Tibial artery (tissue), 4 donors: ENCODE measurements around the gene ANKZF1.
"Not testable (repeated sequence)": the region's sequence is repeated elsewhere in the genome, so short reads cannot be mapped to it uniquely, and the experiment has no call there.

Experiments
- DNase-seq, 2 donors: peaks; one replicate each; pipeline ENCODE4 v3.0.0-alpha.2; 2019
- H3K27ac ChIP-seq, 2 donors: fragments of 200-600 bp; sonication (generic) in 1 of 2; 1 replicate in 1 of 2; 2 replicates in 1 of 2; pipeline ENCODE4 v1.5.1; 2018 to 2019; ENCODE audit warnings: mild to moderate bottlenecking in 1 of 2
- H3K27me3 ChIP-seq, 2 donors: fragments of 200-600 bp; sonication (generic) in 1 of 2; one replicate each; pipeline versions ENCODE4 v1.5.1 to v1.6.0; 2016 to 2019
- H3K36me3 ChIP-seq, 3 donors: fragments of 200-600 bp; sonication (generic) in 2 of 3; one replicate each; pipeline ENCODE4 v1.5.1; 2016 to 2019; ENCODE audit warnings: mild to moderate bottlenecking in 2 of 3
- H3K4me1 ChIP-seq, 4 donors: fragments of 200-600 bp; sonication (generic) in 2 of 4; 1 replicate in 3 of 4; 2 replicates in 1 of 4; pipeline ENCODE4 v1.5.1; 2016 to 2019
- H3K4me3 ChIP-seq, 2 donors: fragments of 200-600 bp; sonication (generic) in 1 of 2; 1 replicate in 1 of 2; 2 replicates in 1 of 2; pipeline ENCODE4 v1.5.1; 2018 to 2019; ENCODE audit warnings: mild to moderate bottlenecking in 2 of 2
- H3K9me3 ChIP-seq, 3 donors: fragments of 200-600 bp; sonication (generic) in 1 of 3; one replicate each; pipeline ENCODE4 v1.5.1; 2016 to 2019
- CTCF ChIP-seq, 2 experiments: fragments of 200-600 bp in 1 of 2; fragments of 450-650 bp in 1 of 2; IDR thresholded peaks; one replicate each; pipeline ENCODE4 v1.5.1; 2017 to 2019; ENCODE audit warnings: antibody characterized with exemption in 2 of 2, mild to moderate bottlenecking in 1 of 2, moderate library complexity in 1 of 2
- intact Hi-C: fragments of 100-400 bp; cut with DNase I; formaldehyde crosslinking; loops from one replicate; pipeline ENCODE4 v1.15.0; 2023; ENCODE audit warnings: low total_unique reads

ANKZF1 gene

GRCh38 chr2:219199470-219200211 is 30.0 kb upstream of the ANKZF1 start:
- no peak for TF ChIP-seq CTCF (IDR thresholded peaks at IDR 0.05)
- intact Hi-C loops, result loop anchor here (10.0 kb wide), 1 partner anchor 505 kb away; no protein-coding TSS in a partner anchor
- Histone ChIP-seq H3K9me3 (no peaks in the 10 kb centered on the region), H3K36me3 (no peaks in the 10 kb centered on the region), H3K27me3 (peaks cover 0 to 33% of the 10 kb centered on the region in 2 donors), H3K27ac (no peak overlapping the region), H3K4me1 (no peaks in the 10 kb centered on the region), H3K4me3 (no peak overlapping the region)
- DNase-seq, result no peak

- DNase-seq, H3K27ac ChIP-seq, H3K36me3 ChIP-seq, H3K9me3 ChIP-seq, intact Hi-C loops, H3K4me3 ChIP-seq, H3K4me1 ChIP-seq: not testable (repeated sequence)
- H3K27me3 ChIP-seq, result peaks cover 0 to 28% of the 10 kb centered on the region in 2 donors
These were observed 28.9 kb upstream of the ANKZF1 start for GRCh38 chr2:219200502-219201326.

GRCh38 chr2:219201331-219201730 is 28.3 kb upstream of the ANKZF1 start:
- H3K27me3 ChIP-seq, result peaks cover 0 to 28% of the 10 kb centered on the region in 2 donors
- H3K4me3 ChIP-seq, DNase-seq, H3K27ac ChIP-seq, H3K36me3 ChIP-seq, intact Hi-C loops, H3K4me1 ChIP-seq, H3K9me3 ChIP-seq: not testable (repeated sequence)

GRCh38 chr2:219204425-219205164 is 25.0 kb upstream of the ANKZF1 start:
- no peak for TF ChIP-seq CTCF (IDR thresholded peaks at IDR 0.05)
- Histone ChIP-seq H3K27me3 (peaks cover 0 to 7% of the 10 kb centered on the region in 2 donors), H3K4me3 (no peak overlapping the region), H3K36me3 (peaks cover 2 to 19% (median 18%) of the 10 kb centered on the region in 3 donors), H3K27ac (no peak overlapping the region), H3K4me1 (peaks cover 0 to 20% (median 15%) of the 10 kb centered on the region in 4 donors), H3K9me3 (no peaks in the 10 kb centered on the region)
- intact Hi-C loops, result no loop called here
- no peak for DNase-seq

GRCh38 chr2:219205165-219205538 is 24.5 kb upstream of the ANKZF1 start:
- Histone ChIP-seq H3K27ac (no peak overlapping the region), H3K4me1 (peaks cover 0 to 20% (median 15%) of the 10 kb centered on the region in 4 donors), H3K4me3 (no peak overlapping the region), H3K36me3 (peaks cover 7 to 24% (median 24%) of the 10 kb centered on the region in 3 donors), H3K27me3 (peaks cover 0 to 4% of the 10 kb centered on the region in 2 donors), H3K9me3 (no peaks in the 10 kb centered on the region)
- DNase-seq, result no peak
- TF ChIP-seq CTCF (IDR thresholded peaks at IDR 0.05), result no peak
- intact Hi-C loops, result no loop called here

- intact Hi-C loops, result loop anchor here (1.0 kb wide), 1 partner anchor 12 kb away; the partner anchor contains the start of gene ABCB6
- Histone ChIP-seq H3K27me3 (no peaks in the 10 kb centered on the region), H3K9me3 (no peaks in the 10 kb centered on the region), H3K4me1 (peaks cover 0 to 20% (median 15%) of the 10 kb centered on the region in 4 donors), H3K36me3 (peaks cover 15 to 32% (median 28%) of the 10 kb centered on the region in 3 donors), H3K27ac (peak overlapping the region; percentile 91 to 93), H3K4me3 (peak overlapping the region; percentile 74 to 88)
- DNase-seq, result no peak
- no peak for TF ChIP-seq CTCF (IDR thresholded peaks at IDR 0.05)
These were observed 23.7 kb upstream of the ANKZF1 start for GRCh38 chr2:219205981-219206327.
